ELF-1 (cell line): ENCODE data around the gene SYT5.

ENCODE experiments used
- DNase-seq: peaks from one replicate; pipeline ENCODE4 v3.0.0-alpha.2; 2016; ENCODE audit warnings: low read depth, low spot score

SYT5 gene

GRCh38 chr19:55147545-55148251, 32.4 kb downstream of the SYT5 start:
- DNase-seq = peak; percentile 75

GRCh38 chr19:55146705-55147273, 33.3 kb downstream of the SYT5 start:
- peak; percentile 95 for DNase-seq

GRCh38 chr19:55146078-55146704, 33.9 kb downstream of the SYT5 start:
- DNase-seq = peak; percentile 84

- no peak for DNase-seq
Observed at GRCh38 chr19:55145232-55145631, 34.9 kb downstream of the SYT5 start.

GRCh38 chr19:55141696-55142095, 38.4 kb downstream of the SYT5 start:
- peak; percentile 67 for DNase-seq

DNA sequence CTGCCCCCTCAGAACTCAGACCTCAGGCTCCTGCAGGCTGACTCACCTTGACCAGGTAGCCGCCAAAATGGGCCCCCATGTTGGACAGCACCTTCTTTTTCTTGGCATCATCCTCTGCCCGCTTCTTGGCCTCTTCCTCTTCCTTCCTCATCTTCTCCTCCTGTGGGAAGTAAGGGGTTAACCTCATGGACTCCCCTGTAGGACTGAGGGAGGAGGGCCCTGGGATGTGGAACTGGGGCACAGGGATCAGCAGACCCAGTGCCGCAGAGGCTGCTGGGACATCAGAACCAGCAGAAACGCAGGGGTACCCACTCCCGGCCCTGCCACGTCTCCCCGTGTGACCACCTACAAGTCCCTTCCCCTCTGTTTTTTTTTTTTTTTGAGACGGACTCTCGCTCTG, 42.2 kb downstream of the SYT5 start:
- DNase-seq = no peak

- no peak for DNase-seq
Observed at GRCh38 chr19:55136399-55137102, 43.5 kb downstream of the SYT5 start.

DNA sequence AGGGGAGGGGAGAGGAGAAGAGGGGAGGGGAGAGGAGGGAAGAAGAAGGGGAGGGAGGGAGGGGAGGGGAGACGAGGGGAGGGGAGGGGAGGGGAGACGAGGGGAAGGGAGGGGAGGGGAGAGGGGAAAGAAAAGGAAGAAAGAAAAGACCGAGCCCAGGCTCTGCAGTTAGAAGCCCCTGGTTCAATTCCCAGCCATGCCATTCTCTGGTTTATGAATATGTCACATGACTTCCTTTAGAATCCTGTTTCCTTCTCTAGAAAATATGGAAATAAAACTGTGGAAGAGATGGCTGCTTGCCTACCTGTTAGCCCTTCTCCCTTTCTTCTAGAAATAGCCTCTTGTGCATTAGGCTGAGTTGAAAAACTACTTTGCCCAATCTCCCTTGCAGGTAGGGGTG, 45.4 kb downstream of the SYT5 start:
- DNase-seq = no peak

DNA sequence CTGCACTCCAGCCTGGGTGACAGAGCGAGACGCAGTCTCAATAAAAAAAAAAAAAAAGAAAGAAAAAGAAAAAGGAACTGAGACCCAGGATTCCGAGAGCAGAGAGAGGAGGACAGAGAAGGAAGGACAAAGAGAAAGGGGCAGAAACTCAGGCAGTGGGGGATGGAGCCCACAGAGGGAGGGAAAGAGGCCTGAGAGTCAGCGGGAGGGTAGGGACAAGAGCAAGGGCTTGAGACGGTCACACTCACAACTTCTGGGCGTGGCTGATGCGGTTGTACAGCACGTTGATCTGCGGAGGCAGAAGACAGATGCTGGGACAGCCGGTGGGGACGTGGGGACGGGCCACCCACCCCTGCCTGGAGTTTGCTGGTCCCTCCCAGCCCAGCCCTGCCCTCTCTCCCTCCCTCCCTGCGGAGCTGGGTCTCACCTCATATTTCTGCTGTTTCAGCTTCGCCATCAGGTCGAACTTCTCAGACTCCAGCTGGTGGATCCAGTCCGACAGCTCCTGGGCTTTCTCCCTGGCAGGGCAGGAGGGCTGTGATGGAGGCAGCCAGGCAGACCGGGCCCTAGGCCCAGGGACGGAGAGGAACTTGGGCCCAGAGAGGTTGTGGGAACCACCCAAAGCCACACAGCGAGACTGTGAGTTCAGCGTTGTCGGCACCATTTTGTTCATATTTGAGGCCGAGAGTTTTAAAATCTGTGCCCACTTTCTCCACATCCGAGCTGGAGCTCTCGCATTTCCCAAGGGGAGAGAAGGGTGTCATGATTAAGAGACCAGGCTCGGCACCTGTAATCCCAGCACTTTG, 46.2 kb downstream of the SYT5 start:
- no peak for DNase-seq

DNA sequence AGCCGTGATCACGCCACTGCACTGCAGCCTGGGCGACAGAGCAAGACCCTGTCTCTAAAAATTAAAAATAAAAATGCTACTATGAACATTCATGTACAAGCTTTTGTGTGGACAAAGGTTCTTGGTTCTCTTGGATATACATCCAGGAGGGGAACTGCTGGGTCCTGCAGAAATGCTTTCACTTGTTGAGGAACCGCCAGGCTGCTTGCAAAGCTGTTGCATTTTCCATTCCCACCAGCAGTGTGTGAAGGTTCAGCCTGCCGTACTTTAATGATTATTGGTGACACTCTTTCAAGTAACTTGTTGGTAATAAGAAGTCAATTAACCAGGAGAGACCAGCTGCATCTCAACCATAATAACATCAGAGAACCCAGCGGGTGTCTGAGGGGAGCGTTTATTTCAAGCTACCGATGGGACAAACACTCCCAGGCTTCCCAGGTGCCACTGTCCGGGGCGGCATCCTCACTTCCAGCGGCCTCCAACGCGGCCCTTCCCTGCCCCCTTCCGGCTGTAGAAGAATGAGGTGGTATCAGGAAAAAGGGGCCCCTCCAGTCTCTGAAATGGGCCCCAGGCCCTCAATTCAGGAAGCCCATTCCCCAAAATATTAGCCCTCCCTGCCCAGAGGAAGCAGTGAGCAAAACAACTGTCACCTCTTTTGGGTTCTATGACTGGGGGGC, 47.5 kb downstream of the SYT5 start:
- DNase-seq = no peak

DNA sequence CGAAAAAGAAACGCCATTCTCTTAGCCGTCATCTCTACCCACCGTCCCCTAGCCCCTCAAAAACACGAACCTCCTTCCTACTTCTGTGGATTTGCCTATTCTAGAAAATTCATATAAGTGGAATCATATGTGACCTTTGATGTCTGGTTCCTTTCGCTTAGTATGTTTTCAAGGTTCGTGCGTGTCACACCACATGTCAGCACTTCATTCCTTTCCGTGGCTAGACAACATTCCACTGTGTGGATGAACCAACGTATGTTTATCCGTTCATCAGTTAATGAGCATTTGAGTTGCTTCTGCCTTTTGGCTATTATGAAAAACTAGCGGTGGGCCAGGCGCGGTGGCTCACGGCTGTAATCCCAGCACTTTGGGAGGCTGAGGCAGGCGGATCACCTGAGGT, 48.7 kb downstream of the SYT5 start:
- no peak for DNase-seq
